PFSK-1 (cell line): ENCODE measurements around the gene ADPRHL1.

Experiments used
- FOXP2 ChIP-seq: optimal IDR thresholded peaks from 2 replicates; pipeline ENCODE3; 2011; ENCODE audit warnings: borderline replicate concordance, control low read depth, inconsistent platforms; ENCODE audit not compliant: insufficient read depth; ENCODE audit errors: extremely low read length, extremely low read depth
- POLR2AphosphoS5 ChIP-seq: IDR thresholded peaks from 2 replicates; pipeline ENCODE4 v1.6.1; 2012; ENCODE audit warnings: low read depth, mild to moderate bottlenecking, control low read depth, low read length, moderate library complexity
- SIN3A ChIP-seq: IDR thresholded peaks from 2 replicates; pipeline ENCODE4 v1.6.1; 2012; ENCODE audit warnings: mild to moderate bottlenecking, low read length, moderate library complexity, borderline replicate concordance; ENCODE audit not compliant: insufficient read depth
- TAF1 ChIP-seq: IDR thresholded peaks from 2 replicates; pipeline ENCODE4 v1.6.1; 2012; ENCODE audit warnings: low read length, control low read depth, borderline replicate concordance; ENCODE audit not compliant: insufficient read depth
- TF ChIP-seq, protein P1 (sequence below), 2 experiments: IDR thresholded peaks; 2 replicates each; pipeline versions ENCODE4 v1.6.1 to v1.8.0; 2011 to 2012; ENCODE audit warnings: low read depth in 2 of 2, low read length in 2 of 2, control low read depth in 1 of 2, inconsistent platforms in 1 of 2, mild to moderate bottlenecking in 1 of 2, moderate library complexity in 1 of 2; ENCODE audit not compliant: insufficient read depth in 1 of 2

DNA sequence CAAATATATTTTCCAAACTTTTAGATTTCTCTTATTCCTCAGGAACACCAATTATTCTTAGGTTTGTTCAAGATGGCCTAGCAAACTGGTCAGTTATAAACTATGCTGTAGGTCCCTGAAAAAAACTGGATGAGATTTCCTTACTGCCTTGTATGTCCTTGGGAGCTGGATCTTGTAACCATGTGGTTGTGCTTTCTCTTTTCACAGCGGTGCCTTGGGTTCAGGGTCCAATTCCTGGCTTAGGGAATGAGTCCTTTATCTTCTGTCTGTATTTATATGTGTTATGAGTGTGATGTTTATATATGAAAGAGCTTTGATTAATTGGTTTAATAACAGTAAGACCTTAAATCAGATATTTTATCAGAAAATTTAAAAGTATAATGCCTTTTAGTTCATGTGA is 65.9 kb downstream of the ADPRHL1 start:
- TF ChIP-seq POLR2AphosphoS5 (no peak), SIN3A (no peak), TAF1 (no peak), FOXP2 (no peak)
- TF ChIP-seq, protein P1, sequence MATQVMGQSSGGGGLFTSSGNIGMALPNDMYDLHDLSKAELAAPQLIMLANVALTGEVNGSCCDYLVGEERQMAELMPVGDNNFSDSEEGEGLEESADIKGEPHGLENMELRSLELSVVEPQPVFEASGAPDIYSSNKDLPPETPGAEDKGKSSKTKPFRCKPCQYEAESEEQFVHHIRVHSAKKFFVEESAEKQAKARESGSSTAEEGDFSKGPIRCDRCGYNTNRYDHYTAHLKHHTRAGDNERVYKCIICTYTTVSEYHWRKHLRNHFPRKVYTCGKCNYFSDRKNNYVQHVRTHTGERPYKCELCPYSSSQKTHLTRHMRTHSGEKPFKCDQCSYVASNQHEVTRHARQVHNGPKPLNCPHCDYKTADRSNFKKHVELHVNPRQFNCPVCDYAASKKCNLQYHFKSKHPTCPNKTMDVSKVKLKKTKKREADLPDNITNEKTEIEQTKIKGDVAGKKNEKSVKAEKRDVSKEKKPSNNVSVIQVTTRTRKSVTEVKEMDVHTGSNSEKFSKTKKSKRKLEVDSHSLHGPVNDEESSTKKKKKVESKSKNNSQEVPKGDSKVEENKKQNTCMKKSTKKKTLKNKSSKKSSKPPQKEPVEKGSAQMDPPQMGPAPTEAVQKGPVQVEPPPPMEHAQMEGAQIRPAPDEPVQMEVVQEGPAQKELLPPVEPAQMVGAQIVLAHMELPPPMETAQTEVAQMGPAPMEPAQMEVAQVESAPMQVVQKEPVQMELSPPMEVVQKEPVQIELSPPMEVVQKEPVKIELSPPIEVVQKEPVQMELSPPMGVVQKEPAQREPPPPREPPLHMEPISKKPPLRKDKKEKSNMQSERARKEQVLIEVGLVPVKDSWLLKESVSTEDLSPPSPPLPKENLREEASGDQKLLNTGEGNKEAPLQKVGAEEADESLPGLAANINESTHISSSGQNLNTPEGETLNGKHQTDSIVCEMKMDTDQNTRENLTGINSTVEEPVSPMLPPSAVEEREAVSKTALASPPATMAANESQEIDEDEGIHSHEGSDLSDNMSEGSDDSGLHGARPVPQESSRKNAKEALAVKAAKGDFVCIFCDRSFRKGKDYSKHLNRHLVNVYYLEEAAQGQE (IDR thresholded peaks at IDR 0.05; ENCODE audit: insufficient read depth in 1 of 2, low read depth in 2 of 2, low read length in 2 of 2): no peak
